K562 (cell line): Measurements from ENCODE around the gene DAPK2. TPM values are rescaled to one million over a fixed set of nuclear protein-coding genes. Genes with fewer than 3 reads are reported as not detected.
A peak's percentile ranks its signal among the peaks of the same experiment; 100 is the strongest.

Source experiments
- ATAC-seq: fragments of 200-7000 bp; cut with Tn5 transposase; 3 replicates; pipeline ENCODE4 v1.9.1; 2020; ENCODE audit warnings: moderate library complexity
- BruUV-seq: library from RNA; stranded (reverse); fragments of 400-500 nt; replicated peaks from 2 replicates; lab custom pipeline; 2021; lab: Mats Ljungman, UMichigan
- CTCF ChIA-PET: fragments of 300-600 bp; formaldehyde crosslinking; extraction: SDS; loops from one replicate; lab custom pipeline; 2021; ENCODE audit warnings: low intra/inter-chr PET ratio; lab: Yijun Ruan, JAX
- POLR2A ChIA-PET: fragments of 300-600, 350-650 bp; sonication (Branson Sonifier 250); formaldehyde crosslinking; extraction: SDS; loops from one replicate; lab custom pipeline; 2021; ENCODE audit warnings: antibody characterized with exemption, inconsistent platforms; lab: Yijun Ruan, JAX
- DNase-seq, 4 experiments: peaks; one replicate each; pipeline versions ENCODE4 v3.0.0 to v3.0.0-alpha.2; 2011 to 2018; ENCODE audit warnings: low spot score in 3 of 4, mixed read lengths in 3 of 4; ENCODE audit errors: extremely low read depth in 1 of 4
- FAIRE-seq: peaks from 2 replicates; lab custom pipeline; 2011; peaks lifted over from hg19 to GRCh38; lab: Jason Lieb, UNC
- H2AFZ ChIP-seq: 2 replicates; pipeline ENCODE4 v1.6.0; 2011; ENCODE audit warnings: low read depth, low read length, control low read depth, inconsistent platforms
- H3K27ac ChIP-seq: fragments of 200-600 bp; 3 replicates; pipeline ENCODE4 v1.8.0; 2011; ENCODE audit warnings: low read depth, mild to moderate bottlenecking, control low read depth, inconsistent platforms, low read length, moderate library complexity, mixed read lengths; ENCODE audit errors: extremely low read depth
- H3K27me3 ChIP-seq, 2 experiments: fragments of 300-600 bp in 1 of 2; 2 replicates in 1 of 2; 3 replicates in 1 of 2; pipeline versions ENCODE4 v1.6.0 to v1.8.0; 2011; ENCODE audit warnings: inconsistent platforms in 2 of 2, low read length in 2 of 2, mild to moderate bottlenecking in 1 of 2, mixed read lengths in 1 of 2, moderate library complexity in 1 of 2; ENCODE audit not compliant: control insufficient read depth in 2 of 2, insufficient read depth in 2 of 2
- H3K36me3 ChIP-seq: fragments of 300-600 bp; 3 replicates; pipeline ENCODE4 v1.8.0; 2011; ENCODE audit warnings: mild to moderate bottlenecking, low read length, inconsistent platforms; ENCODE audit not compliant: control insufficient read depth, insufficient read depth
- H3K4me1 ChIP-seq, 2 experiments: fragments of 200-600 bp in 1 of 2; replicated peaks in 1 of 2; 2 replicates in 1 of 2; 3 replicates in 1 of 2; pipeline versions ENCODE4 v1.5.1 to v1.8.0; 2011; ENCODE audit warnings: inconsistent platforms in 2 of 2, low read length in 2 of 2, mild to moderate bottlenecking in 1 of 2, mixed read lengths in 1 of 2, moderate library complexity in 1 of 2; ENCODE audit not compliant: control insufficient read depth in 2 of 2, insufficient read depth in 2 of 2
- H3K4me2 ChIP-seq: 2 replicates; pipeline ENCODE4 v1.6.1; 2011; ENCODE audit warnings: low read length, control low read depth, inconsistent platforms, mixed read lengths; ENCODE audit not compliant: insufficient read depth
- H3K4me3 ChIP-seq: fragments of 200-600 bp; sonication (generic), shearing (Covaris generic); 2 replicates; pipeline ENCODE4 v1.5.1; 2016; ENCODE audit warnings: control low read depth, inconsistent platforms
- H3K79me2 ChIP-seq: fragments of 200-600 bp; 3 replicates; pipeline ENCODE4 v1.8.0; 2011; ENCODE audit warnings: low read length, inconsistent platforms; ENCODE audit not compliant: control insufficient read depth, insufficient read depth
- H3K9ac ChIP-seq, 2 experiments: 2 replicates each; pipeline versions ENCODE4 v1.6.0 to v1.6.1; 2011; ENCODE audit warnings: low read depth in 2 of 2, low read length in 2 of 2, control low read depth in 1 of 2, inconsistent platforms in 1 of 2, mild to moderate bottlenecking in 1 of 2, mixed read lengths in 1 of 2; ENCODE audit not compliant: insufficient read depth in 1 of 2
- H3K9me1 ChIP-seq: one replicate; pipeline ENCODE4 v1.6.0; 2011; ENCODE audit warnings: inconsistent platforms, mild to moderate bottlenecking, low read length, moderate library complexity; ENCODE audit not compliant: control insufficient read depth, insufficient read depth
- H3K9me3 ChIP-seq: replicated peaks from 2 replicates; pipeline ENCODE4 v1.5.1; 2011; ENCODE audit warnings: low read depth, low read length, inconsistent platforms; ENCODE audit not compliant: control insufficient read depth, insufficient read depth
- H4K20me1 ChIP-seq: replicated peaks from 2 replicates; pipeline ENCODE4 v1.6.1; 2011; ENCODE audit warnings: low read length, inconsistent platforms, mixed read lengths; ENCODE audit not compliant: control insufficient read depth, insufficient read depth
- BRD9 ChIP-seq: fragments of 450-650 bp; IDR thresholded peaks from 2 replicates; pipeline ENCODE4 v1.6.1; 2018; ENCODE audit warnings: low read depth; ENCODE audit not compliant: partially characterized antibody
- DMBX1 ChIP-seq: fragments of 250-450 bp; sonication (Bioruptor Pico); IDR thresholded peaks from 2 replicates; pipeline ENCODE4 v1.8.0; 2022; ENCODE audit warnings: inconsistent platforms, mild to moderate bottlenecking, moderate library complexity, borderline replicate concordance
- ESRRA ChIP-seq: fragments of 450-650 bp; IDR thresholded peaks from 2 replicates; pipeline ENCODE4 v1.6.1; 2014; ENCODE audit warnings: low read depth, mild to moderate bottlenecking, moderate library complexity, borderline replicate concordance
- EZH2 ChIP-seq: IDR thresholded peaks from 2 replicates; pipeline ENCODE4 v1.6.1; 2012; ENCODE audit warnings: low read depth, mild to moderate bottlenecking, inconsistent platforms, low read length, borderline replicate concordance
- GABPB2 ChIP-seq: fragments of 250-450 bp; sonication (Bioruptor Pico); conservative IDR thresholded peaks from 2 replicates; pipeline ENCODE4 v1.5.1; 2021; ENCODE audit warnings: mild to moderate bottlenecking
- KDM1A ChIP-seq, 2 experiments: fragments of 450-650 bp; IDR thresholded peaks; 2 replicates each; pipeline ENCODE4 v1.6.1; 2016; ENCODE audit warnings: mild to moderate bottlenecking in 2 of 2
- NFYB ChIP-seq: IDR thresholded peaks from 2 replicates; pipeline ENCODE4 v1.6.1; 2011; ENCODE audit warnings: mild to moderate bottlenecking, moderate library complexity; ENCODE audit not compliant: insufficient read length; ENCODE audit errors: extremely low read depth
- SIRT6 ChIP-seq: IDR thresholded peaks from one replicate; pipeline ENCODE4 v1.6.1; 2012; ENCODE audit warnings: low read depth, mild to moderate bottlenecking, control low read depth, inconsistent platforms, low read length, moderate library complexity
- TEAD2 ChIP-seq: fragments of 450-650 bp; IDR thresholded peaks from 2 replicates; pipeline ENCODE4 v1.6.1; 2016; ENCODE audit warnings: missing genetic modification characterization, control low read depth, missing compliant biosample characterization
- TOE1 ChIP-seq, 2 experiments: fragments of 450-650 bp in 1 of 2; sonication (generic) in 1 of 2; formaldehyde crosslinking in 1 of 2; IDR thresholded peaks; 2 replicates each; pipeline versions ENCODE4 v1.7.1 to v1.8.0; 2016 to 2022; ENCODE audit warnings: borderline replicate concordance in 2 of 2, mild to moderate bottlenecking in 2 of 2, antibody characterized with exemption in 1 of 2, inconsistent platforms in 1 of 2, low read depth in 1 of 2, missing genetic modification reagents in 1 of 2, moderate library complexity in 1 of 2
- YBX1 ChIP-seq: fragments of 450-650 bp; IDR thresholded peaks from 2 replicates; pipeline ENCODE4 v1.7.1; 2016; ENCODE audit warnings: mild to moderate bottlenecking
- ZC3H4 ChIP-seq: sonication (generic); formaldehyde crosslinking; IDR thresholded peaks from 2 replicates; pipeline ENCODE4 v1.9.0; 2021; ENCODE audit warnings: missing genetic modification reagents, borderline replicate concordance
- WGBS: fragments of 100-300 bp; shearing (Covaris generic); methylation state at CpG from one replicate; pipeline ENCODE4 v1.1.6; 2016; ENCODE audit warnings: low coverage, mixed read lengths; ENCODE audit not compliant: insufficient coverage; ENCODE audit errors: missing lambda C conversion rate; 5-methylcytosine and 5-hydroxymethylcytosine counted together
- in situ Hi-C: fragments of 300-500 bp; cut with MboI; formaldehyde crosslinking; loops from 4 replicates; pipeline ENCODE4 v1.15.0; 2018; ENCODE audit warnings: inconsistent platforms, mixed read lengths
- intact Hi-C: fragments of 100-400 bp; cut with micrococcal nuclease; formaldehyde crosslinking; loops from 2 replicates; pipeline ENCODE4 v1.14.2; 2022
- polyA plus RNA-seq, 8 experiments: library from polyadenylated mRNA; depleted of rRNA in 4 of 8; stranded (reverse) in 5 of 8; unstranded in 3 of 8; fragments of >200 nt; fragmentation: Nextera tagmentation in 2 of 8; fragmentation: Illumina TruSeq in 1 of 8; extraction: Ambion mirVana in 2 of 8; extraction: Trizol in 1 of 8; gene quantifications; 2 replicates each; pipeline versions ENCODE4 v1.2.1 to v1.2.3, GENCODE V29; 2011 to 2014; ENCODE audit warnings: inconsistent platforms in 1 of 8, missing spikeins in 1 of 8
- total RNA-seq, 7 experiments: library from RNA; depleted of rRNA in 6 of 7; stranded (reverse); fragments of >200 nt in 6 of 7; fragmentation: Illumina TruSeq in 2 of 7; extraction: Trizol in 2 of 7; gene quantifications; 2 replicates each; pipeline versions ENCODE4 v1.2.1 to v1.2.3, GENCODE V29; 2011 to 2021; ENCODE audit warnings: low replicate concordance in 1 of 7
- TF ChIP-seq, protein P1 (sequence below): fragments of 450-650 bp; formaldehyde crosslinking; IDR thresholded peaks from 2 replicates; pipeline ENCODE4 v1.4.0; 2020; ENCODE audit warnings: mild to moderate bottlenecking, moderate library complexity
- TF ChIP-seq, protein P2 (sequence below): fragments of 250-450 bp; sonication (Bioruptor Pico); IDR thresholded peaks from 2 replicates; pipeline ENCODE4 v1.5.1; 2021; ENCODE audit warnings: mild to moderate bottlenecking
- TF ChIP-seq, protein P3 (sequence below): fragments of 450-650 bp; formaldehyde crosslinking; IDR thresholded peaks from 2 replicates; pipeline ENCODE4 v1.4.0; 2020; ENCODE audit warnings: mild to moderate bottlenecking, mixed read lengths
- TF ChIP-seq, protein P4 (sequence below): fragments of 450-650 bp; IDR thresholded peaks from 2 replicates; pipeline ENCODE4 v1.6.1; 2016

The DAPK2 gene
- total and polyA plus RNA-seq, 9 of the 15 experiments (the other 6 are each of a cell fraction or from before 2014, with no cell fraction given): 0.14 to 5.2 (median 2.2) TPM

DNA sequence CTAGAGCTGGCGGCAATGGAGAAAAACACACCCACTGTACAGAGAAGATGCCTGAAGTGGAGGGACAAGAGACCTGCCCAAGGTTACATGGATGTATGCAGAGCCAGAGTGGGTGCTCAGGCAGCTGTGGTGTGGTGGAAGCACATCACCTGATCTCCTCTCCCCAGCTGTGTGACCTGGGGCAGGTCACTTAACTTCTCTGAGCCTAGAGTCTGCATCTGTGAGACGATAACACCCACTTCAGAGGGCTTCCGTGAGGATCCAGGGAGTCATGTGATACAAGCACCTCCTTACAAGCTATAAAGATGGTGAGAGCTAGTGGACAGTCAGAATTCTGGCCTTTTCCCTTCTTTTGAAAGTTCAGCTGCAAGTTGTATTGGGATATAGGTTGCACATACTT is 157.5 kb downstream of the DAPK2 start:
- FAIRE-seq: peak; percentile 69
- no peak overlapping the region for H3K4me2 ChIP-seq
- H3K27me3 ChIP-seq: no peaks in the 10 kb centered on the region
- H3K9ac ChIP-seq: no peak overlapping the region
- DNase-seq: peak in 1 of 4 experiments; percentile 67
- H3K4me1 ChIP-seq: peaks cover 31 to 40% of the 10 kb centered on the region in 2 experiments
- H2AFZ ChIP-seq: no peak overlapping the region
- WGBS: 50% methylated on average over 3 of the region's 3 CpGs
- no peaks in the 10 kb centered on the region for H3K9me1 ChIP-seq
- H3K9me3 ChIP-seq: no peaks in the 10 kb centered on the region
- intact Hi-C loops: no loop called here
- H3K36me3 ChIP-seq: peaks cover 5% of the 10 kb centered on the region; the same call in 1 of the 3 replicates
- ChIA-PET CTCF (interaction anchor here (0.6 kb wide), 1 partner anchor 89 kb away, joined by 4 read pairs; no protein-coding TSS in a partner anchor), POLR2A (interaction anchor here (0.6 to 1.5 kb wide), 6 partner anchors 10 to 124 kb away, joined by 3 to 6 read pairs (median 4); no protein-coding TSS in a partner anchor)
- no peaks in the 10 kb centered on the region for H4K20me1 ChIP-seq
- in situ Hi-C loops: no loop called here
- no peak for ATAC-seq
- peaks cover 9% of the 10 kb centered on the region for H3K79me2 ChIP-seq
- no TSS peak for BruUV-seq
- H3K27ac ChIP-seq: no peak overlapping the region
- no peak overlapping the region for H3K4me3 ChIP-seq
- TF ChIP-seq TOE1 (IDR thresholded peaks at IDR 0.05; ENCODE audit: borderline replicate concordance): peak; percentile 40; the same call in 1 of the 2 replicates
- TF ChIP-seq TOE1 (CRISPR knock-in tag; IDR thresholded peaks at IDR 0.05; ENCODE audit: borderline replicate concordance, low read depth): no peak
- no peak for TF ChIP-seq ESRRA
- TF ChIP-seq, protein P1, sequence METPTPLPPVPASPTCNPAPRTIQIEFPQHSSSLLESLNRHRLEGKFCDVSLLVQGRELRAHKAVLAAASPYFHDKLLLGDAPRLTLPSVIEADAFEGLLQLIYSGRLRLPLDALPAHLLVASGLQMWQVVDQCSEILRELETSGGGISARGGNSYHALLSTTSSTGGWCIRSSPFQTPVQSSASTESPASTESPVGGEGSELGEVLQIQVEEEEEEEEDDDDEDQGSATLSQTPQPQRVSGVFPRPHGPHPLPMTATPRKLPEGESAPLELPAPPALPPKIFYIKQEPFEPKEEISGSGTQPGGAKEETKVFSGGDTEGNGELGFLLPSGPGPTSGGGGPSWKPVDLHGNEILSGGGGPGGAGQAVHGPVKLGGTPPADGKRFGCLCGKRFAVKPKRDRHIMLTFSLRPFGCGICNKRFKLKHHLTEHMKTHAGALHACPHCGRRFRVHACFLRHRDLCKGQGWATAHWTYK: no peak
- TF ChIP-seq BRD9: peak; percentile 44
- TF ChIP-seq GABPB2 (CRISPR knock-in tag): no peak
- TF ChIP-seq EZH2: no peak
- TF ChIP-seq ZC3H4 (CRISPR knock-in tag): no peak
- TF ChIP-seq NFYB: no peak
- no peak for TF ChIP-seq YBX1
- TF ChIP-seq SIRT6: no peak
- TF ChIP-seq TEAD2 (tag): no peak
- TF ChIP-seq, protein P2, sequence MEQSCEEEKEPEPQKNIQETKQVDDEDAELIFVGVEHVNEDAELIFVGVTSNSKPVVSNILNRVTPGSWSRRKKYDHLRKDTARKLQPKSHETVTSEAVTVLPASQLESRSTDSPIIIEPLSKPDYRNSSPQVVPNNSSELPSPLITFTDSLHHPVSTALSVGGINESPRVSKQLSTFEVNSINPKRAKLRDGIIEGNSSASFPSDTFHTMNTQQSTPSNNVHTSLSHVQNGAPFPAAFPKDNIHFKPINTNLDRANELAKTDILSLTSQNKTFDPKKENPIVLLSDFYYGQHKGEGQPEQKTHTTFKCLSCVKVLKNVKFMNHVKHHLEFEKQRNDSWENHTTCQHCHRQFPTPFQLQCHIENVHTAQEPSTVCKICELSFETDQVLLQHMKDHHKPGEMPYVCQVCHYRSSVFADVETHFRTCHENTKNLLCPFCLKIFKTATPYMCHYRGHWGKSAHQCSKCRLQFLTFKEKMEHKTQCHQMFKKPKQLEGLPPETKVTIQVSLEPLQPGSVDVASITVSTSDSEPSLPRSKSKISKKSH: no peak
- TF ChIP-seq, protein P3, sequence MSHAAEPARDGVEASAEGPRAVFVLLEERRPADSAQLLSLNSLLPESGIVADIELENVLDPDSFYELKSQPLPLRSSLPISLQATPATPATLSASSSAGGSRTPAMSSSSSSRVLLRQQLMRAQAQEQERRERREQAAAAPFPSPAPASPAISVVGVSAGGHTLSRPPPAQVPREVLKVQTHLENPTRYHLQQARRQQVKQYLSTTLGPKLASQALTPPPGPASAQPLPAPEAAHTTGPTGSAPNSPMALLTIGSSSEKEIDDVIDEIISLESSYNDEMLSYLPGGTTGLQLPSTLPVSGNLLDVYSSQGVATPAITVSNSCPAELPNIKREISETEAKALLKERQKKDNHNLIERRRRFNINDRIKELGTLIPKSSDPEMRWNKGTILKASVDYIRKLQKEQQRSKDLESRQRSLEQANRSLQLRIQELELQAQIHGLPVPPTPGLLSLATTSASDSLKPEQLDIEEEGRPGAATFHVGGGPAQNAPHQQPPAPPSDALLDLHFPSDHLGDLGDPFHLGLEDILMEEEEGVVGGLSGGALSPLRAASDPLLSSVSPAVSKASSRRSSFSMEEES: peak; percentile 55
- TF ChIP-seq KDM1A (IDR thresholded peaks at IDR 0.05): peak; percentile 65 to 73; a peak in 3 of 4 replicates
- TF ChIP-seq DMBX1 (CRISPR knock-in tag): no peak
- TF ChIP-seq, protein P4, sequence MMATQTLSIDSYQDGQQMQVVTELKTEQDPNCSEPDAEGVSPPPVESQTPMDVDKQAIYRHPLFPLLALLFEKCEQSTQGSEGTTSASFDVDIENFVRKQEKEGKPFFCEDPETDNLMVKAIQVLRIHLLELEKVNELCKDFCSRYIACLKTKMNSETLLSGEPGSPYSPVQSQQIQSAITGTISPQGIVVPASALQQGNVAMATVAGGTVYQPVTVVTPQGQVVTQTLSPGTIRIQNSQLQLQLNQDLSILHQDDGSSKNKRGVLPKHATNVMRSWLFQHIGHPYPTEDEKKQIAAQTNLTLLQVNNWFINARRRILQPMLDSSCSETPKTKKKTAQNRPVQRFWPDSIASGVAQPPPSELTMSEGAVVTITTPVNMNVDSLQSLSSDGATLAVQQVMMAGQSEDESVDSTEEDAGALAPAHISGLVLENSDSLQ: no peak
